Posterior vena cava (tissue), 2 donors: ENCODE data around the gene SLC37A4. TPM values are rescaled to one million over a fixed set of nuclear protein-coding genes. Genes with fewer than 3 reads are reported as not detected.
A peak's percentile ranks its signal among the peaks of the same experiment; 100 is the strongest.
"Not testable (repeated sequence)": the region's sequence is repeated elsewhere in the genome, so short reads cannot be mapped to it uniquely, and the experiment has no call there.

Source experiments
- DNase-seq: peaks from one replicate; pipeline ENCODE4 v3.0.0-alpha.2; 2020; ENCODE audit warnings: low spot score
- intact Hi-C, 2 donors: fragments of 100-400 bp; cut with DNase I; formaldehyde crosslinking; loops; one replicate each; pipeline versions ENCODE4 v1.14.1 to v1.14.2; 2022 to 2023
- total RNA-seq, 2 donors: library from RNA; stranded (reverse); fragmentation: NEBNext Ultra II Directional; extraction: Animal tissue kit (Norgen Biotek cat#: 25700); gene quantifications; one replicate each; pipeline ENCODE4 v1.2.1, GENCODE V29; 2021
- donor health status: DM: yes; HTN: yes; CAD: no.
- donor health status: DM: yes; HTN: yes; CAD: no.

SLC37A4 gene
- total RNA-seq, 2 donors from 2014 or later, result 6.0 to 7.8 TPM

GRCh38 chr11:119046489-119046888 is 15.8 kb upstream of the SLC37A4 start:
- intact Hi-C loops, result no loop called here

GRCh38 chr11:119044708-119045107 is 14.0 kb upstream of the SLC37A4 start:
- intact Hi-C loops, result no loop called here
- no peak for DNase-seq

More at GRCh38 chr11:119046489-119046888, 15.8 kb upstream of the SLC37A4 start:
- no peak for DNase-seq

- intact Hi-C loops, result no loop called here
- DNase-seq, result no peak
Observed at GRCh38 chr11:119042927-119043326, 12.2 kb upstream of the SLC37A4 start.

- intact Hi-C loops, result no loop called here
Observed at GRCh38 chr11:119041821-119042514, 11.3 kb upstream of the SLC37A4 start.

GRCh38 chr11:119039471-119039870 is 8.8 kb upstream of the SLC37A4 start:
- DNase-seq, intact Hi-C loops: not testable (repeated sequence)

More at GRCh38 chr11:119041821-119042514, 11.3 kb upstream of the SLC37A4 start:
- no peak for DNase-seq

GRCh38 chr11:119038884-119039283 is 8.2 kb upstream of the SLC37A4 start:
- intact Hi-C loops, result no loop called here
- no peak for DNase-seq

GRCh38 chr11:119034813-119035212 is 4.1 kb upstream of the SLC37A4 start:
- intact Hi-C loops, result no loop called here
- DNase-seq, result no peak

- intact Hi-C loops, result not testable (repeated sequence)
- DNase-seq, result peak; percentile 23
Observed at GRCh38 chr11:119033421-119033820, 2.7 kb upstream of the SLC37A4 start.

GRCh38 chr11:119031912-119032280 is 1.2 kb upstream of the SLC37A4 start:
- DNase-seq, result no peak
- intact Hi-C loops, result no loop called here

- intact Hi-C loops, result no loop called here
- DNase-seq, result no peak
Observed at GRCh38 chr11:119030029-119030328, 698 bp downstream of the SLC37A4 start.

- no peak for DNase-seq
- intact Hi-C loops, result no loop called here
Observed at GRCh38 chr11:119029340-119030028, 1.2 kb downstream of the SLC37A4 start.

GRCh38 chr11:119029069-119029339 is 1.7 kb downstream of the SLC37A4 start:
- intact Hi-C loops, result no loop called here
- no peak for DNase-seq

GRCh38 chr11:119028346-119029068 is 2.2 kb downstream of the SLC37A4 start:
- peak; percentile 43 for DNase-seq
- intact Hi-C loops, result no loop called here

GRCh38 chr11:119027561-119028345 is 2.9 kb downstream of the SLC37A4 start:
- DNase-seq, result no peak
- intact Hi-C loops, result no loop called here

- no peak for DNase-seq
- intact Hi-C loops, result no loop called here
Observed at GRCh38 chr11:119026970-119027369, 3.7 kb downstream of the SLC37A4 start.

GRCh38 chr11:119025978-119026766 is 4.5 kb downstream of the SLC37A4 start:
- intact Hi-C loops, result no loop called here

GRCh38 chr11:119025541-119025940 is 5.1 kb downstream of the SLC37A4 start:
- DNase-seq, result peak; percentile 6
- intact Hi-C loops, result no loop called here

More at GRCh38 chr11:119025978-119026766, 4.5 kb downstream of the SLC37A4 start:
- peak; percentile 58 for DNase-seq

GRCh38 chr11:119025099-119025473 is 5.6 kb downstream of the SLC37A4 start:
- peak; percentile 67 for DNase-seq
- intact Hi-C loops, result no loop called here
